ENCODE measurements around the gene CPA2. TPM values are rescaled to one million over a fixed set of nuclear protein-coding genes. Genes with fewer than 3 reads are reported as not detected.
"Not testable (repeated sequence)": the region's sequence is repeated elsewhere in the genome, so short reads cannot be mapped to it uniquely, and the experiment has no call there.

Gene CPA2
- not detected for polyA plus RNA-seq (2012; ENCODE audit: insufficient read depth, insufficient read length)

DNA sequence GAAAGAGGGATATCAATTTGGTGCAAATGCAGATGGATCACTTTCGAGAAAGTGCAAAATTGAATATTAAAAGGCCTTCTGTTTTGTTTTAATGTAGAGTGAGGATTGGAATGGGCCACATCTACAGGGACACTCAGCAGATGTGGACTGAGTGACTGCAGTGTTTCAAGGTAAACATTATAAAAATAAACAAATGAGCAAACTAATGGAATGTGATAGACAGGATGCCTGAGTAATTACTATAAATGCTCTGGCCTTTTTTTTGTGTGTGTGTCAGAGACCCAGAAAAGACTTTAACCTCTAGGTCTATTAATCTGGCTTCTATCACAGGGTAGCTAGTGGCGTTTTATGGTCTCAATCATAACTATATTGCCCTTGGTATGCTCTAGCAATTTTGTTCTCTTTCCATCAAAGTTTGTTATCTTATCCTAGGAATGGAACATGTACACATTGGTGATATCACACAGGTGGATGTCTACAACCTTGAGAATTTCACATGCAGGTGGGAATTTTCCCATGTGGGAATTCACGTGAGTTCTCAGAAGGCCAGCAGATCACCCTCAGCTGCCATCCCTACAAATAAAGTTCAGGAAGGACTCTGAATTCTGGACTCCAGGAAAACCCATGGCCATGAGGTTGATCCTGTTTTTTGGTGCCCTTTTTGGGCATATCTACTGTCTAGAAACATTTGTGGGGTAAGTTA lies at the start of gene CPA2:
Gene CPA2 (plus strand): TSS at position 606 of the 703 bp plus-strand sequence. CDS start 19 bp downstream, at position 625.
- no peak for DNase-seq (ENCODE audit: low read depth, low spot score)
- H3K4me3 ChIP-seq (ENCODE audit: low read length): no peak within 1 kb of the TSS

DNA sequence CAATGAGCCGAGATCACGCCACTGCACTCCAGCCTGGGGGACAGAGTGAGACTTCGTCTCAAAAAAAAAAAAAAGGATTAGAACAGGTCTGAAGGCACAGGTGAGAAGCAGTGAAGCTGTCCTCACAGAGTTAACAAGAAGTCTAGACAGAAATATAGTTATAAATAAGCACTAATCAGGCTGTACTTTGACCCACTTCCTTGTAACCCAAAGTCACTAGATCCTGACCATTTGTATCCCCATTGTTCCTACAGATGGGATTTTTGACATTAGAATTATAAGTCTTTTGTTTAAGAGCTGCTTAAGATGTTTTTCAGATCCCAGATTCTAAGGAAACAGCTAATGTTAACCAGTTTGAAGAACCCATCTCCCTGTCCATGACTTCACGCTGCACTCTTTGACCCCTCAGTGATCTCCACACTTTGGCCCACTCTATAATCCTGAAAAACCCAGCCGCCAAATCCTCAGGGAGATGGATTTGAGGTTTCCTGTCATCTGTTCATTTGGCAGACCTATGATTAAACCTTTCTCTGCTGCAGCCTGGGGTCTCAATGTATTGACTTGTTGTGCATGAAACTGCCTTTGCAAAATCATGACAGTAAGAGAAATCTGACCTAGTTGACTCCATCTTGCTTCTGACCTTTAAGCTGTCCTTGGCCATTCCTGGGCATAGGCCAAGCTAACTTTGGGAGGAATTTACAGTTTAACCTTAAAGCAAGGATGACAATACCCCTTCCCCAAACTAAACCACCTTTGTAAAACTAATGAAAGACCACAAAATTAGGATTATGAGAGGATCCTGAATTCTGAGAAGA lies 47.6 kb upstream of the CPA2 start:
- H3K4me3 ChIP-seq (ENCODE audit: low read length): no peak overlapping the region
- no peak for DNase-seq (ENCODE audit: low read depth, low spot score)

DNA sequence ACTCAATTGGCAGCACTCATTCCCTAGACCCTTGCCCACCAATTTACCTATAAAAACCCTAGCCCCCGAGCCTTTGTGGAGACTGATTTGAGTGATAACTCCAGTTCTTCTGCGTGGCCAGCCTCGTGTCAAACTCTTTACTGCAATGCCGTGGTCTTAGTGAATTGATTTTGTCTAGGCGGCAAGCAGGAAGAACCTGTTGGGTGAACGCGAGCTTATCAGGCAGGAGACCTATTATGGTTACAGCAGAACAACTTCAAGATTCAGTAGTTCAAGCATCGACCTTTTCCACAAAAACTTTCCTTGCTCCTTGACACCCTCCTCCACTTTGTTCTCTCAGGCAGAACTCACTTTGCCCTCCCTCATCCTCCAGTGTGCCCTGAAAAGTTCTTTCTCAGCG lies 46.8 kb upstream of the CPA2 start:
- DNase-seq (ENCODE audit: low read depth, low spot score): no peak

GRCh38 chr7:130221746-130222145 lies 44.9 kb upstream of the CPA2 start:
- no peak for DNase-seq (ENCODE audit: low read depth, low spot score)

More for the DNA sequence above, 46.8 kb upstream of the CPA2 start:
- no peak overlapping the region for H3K4me3 ChIP-seq (ENCODE audit: low read length)

GRCh38 chr7:130223646-130224045 lies 43.0 kb upstream of the CPA2 start:
- DNase-seq (ENCODE audit: low read depth, low spot score): no peak
- H3K4me3 ChIP-seq (ENCODE audit: low read length): no peak overlapping the region

More at GRCh38 chr7:130221746-130222145, 44.9 kb upstream of the CPA2 start:
- H3K4me3 ChIP-seq (ENCODE audit: low read length): no peak overlapping the region

- H3K4me3 ChIP-seq (ENCODE audit: low read length): no peak overlapping the region
- no peak for DNase-seq (ENCODE audit: low read depth, low spot score)
Observed at GRCh38 chr7:130224210-130224609, 42.5 kb upstream of the CPA2 start.

GRCh38 chr7:130224923-130225322 lies 41.7 kb upstream of the CPA2 start:
- not testable (repeated sequence) for DNase-seq (ENCODE audit: low read depth, low spot score); H3K4me3 ChIP-seq (ENCODE audit: low read length)

DNA sequence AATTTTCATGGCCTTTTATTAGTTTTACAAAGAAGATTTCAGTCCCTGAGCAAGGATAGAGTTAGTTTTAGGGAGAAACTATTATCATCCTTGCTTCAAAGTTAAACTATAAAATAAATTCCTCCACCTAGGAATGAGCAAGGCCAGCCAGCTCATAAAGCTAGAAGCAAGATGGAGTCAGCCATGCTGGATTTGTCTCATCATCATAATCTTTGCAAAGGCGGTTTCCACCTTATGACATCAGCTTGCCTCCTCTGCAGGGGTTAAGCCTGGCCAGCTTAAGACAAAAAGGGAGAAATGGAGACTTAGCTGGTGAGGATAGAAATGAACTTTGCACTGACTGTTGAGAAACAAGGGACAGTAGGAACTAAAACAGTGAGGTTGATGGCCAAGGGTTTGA lies 40.3 kb upstream of the CPA2 start:
- H3K4me3 ChIP-seq (ENCODE audit: low read length): no peak overlapping the region
- no peak for DNase-seq (ENCODE audit: low read depth, low spot score)

GRCh38 chr7:130227883-130228575 lies 38.6 kb upstream of the CPA2 start:
- DNase-seq (ENCODE audit: low read depth, low spot score): no peak
- H3K4me3 ChIP-seq (ENCODE audit: low read length): no peak overlapping the region

DNA sequence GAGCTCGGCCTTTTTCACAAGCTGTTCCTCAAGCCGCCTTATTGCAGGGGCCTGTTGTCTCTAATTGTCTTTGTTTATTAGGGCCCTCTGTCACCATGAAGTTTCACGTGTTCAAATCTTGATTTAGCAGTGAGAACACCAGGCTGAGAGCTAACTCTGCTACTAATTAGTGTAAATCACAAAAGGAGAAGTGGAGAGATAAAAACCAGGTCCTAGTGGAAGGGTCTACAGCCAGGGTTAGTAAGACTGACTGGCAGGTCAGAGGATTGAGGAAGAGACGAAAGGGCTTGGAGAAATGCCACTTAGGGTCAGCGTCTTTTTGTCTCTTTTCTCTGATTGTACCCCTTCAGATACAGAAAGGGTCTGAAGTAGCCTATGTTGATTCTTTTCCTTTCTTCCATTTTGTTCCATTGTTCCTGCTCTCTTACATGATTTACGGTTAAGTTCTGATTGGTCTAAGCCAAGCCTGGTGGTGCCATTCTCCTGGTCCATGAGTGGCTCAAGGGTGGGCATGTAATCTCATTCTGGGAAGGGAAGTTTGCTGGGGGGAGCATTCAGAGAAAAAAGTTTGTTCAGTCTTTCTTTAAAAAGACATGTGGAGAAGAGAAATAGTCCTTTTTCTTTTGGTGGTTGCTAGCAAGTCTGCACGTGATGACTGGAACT lies 37.7 kb upstream of the CPA2 start:
- DNase-seq (ENCODE audit: low read depth, low spot score): no peak
- no peak overlapping the region for H3K4me3 ChIP-seq (ENCODE audit: low read length)

GRCh38 chr7:130229981-130230380 lies 36.7 kb upstream of the CPA2 start:
- not testable (repeated sequence) for H3K4me3 ChIP-seq (ENCODE audit: low read length); DNase-seq (ENCODE audit: low read depth, low spot score)

- no peak for DNase-seq (ENCODE audit: low read depth, low spot score)
- no peak overlapping the region for H3K4me3 ChIP-seq (ENCODE audit: low read length)
Observed at GRCh38 chr7:130231792-130232191, 34.9 kb upstream of the CPA2 start.

- H3K4me3 ChIP-seq (ENCODE audit: low read length): no peak overlapping the region
- no peak for DNase-seq (ENCODE audit: low read depth, low spot score)
Observed at GRCh38 chr7:130232209-130232608, 34.5 kb upstream of the CPA2 start.

- no peak overlapping the region for H3K4me3 ChIP-seq (ENCODE audit: low read length)
- DNase-seq (ENCODE audit: low read depth, low spot score): no peak
Observed at GRCh38 chr7:130234078-130234477, 32.6 kb upstream of the CPA2 start.

- not testable (repeated sequence) for H3K4me3 ChIP-seq (ENCODE audit: low read length)
Observed at GRCh38 chr7:130236361-130236760, 30.3 kb upstream of the CPA2 start.

DNA sequence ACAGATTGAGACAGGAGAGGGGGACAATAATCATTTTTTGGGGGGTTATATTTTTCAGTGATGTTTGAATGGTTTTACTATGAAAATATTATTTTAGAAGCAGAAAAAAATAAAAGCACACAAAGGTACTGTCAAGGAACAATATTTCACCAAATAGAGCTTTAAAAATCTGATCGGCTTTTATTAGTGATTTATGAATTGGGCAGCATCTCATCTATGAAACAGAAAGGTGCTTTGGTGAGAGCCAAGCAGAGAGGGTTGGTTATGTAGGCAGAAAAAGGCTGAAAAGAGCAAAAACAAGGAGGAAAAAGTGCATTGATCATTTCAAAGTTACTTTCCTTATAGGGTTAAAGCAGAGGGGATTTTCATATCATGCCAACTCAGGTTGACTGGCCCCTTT lies 26.4 kb upstream of the CPA2 start:
- no peak for DNase-seq (ENCODE audit: low read depth, low spot score)
- H3K4me3 ChIP-seq (ENCODE audit: low read length): no peak overlapping the region

More at GRCh38 chr7:130236361-130236760, 30.3 kb upstream of the CPA2 start:
- DNase-seq (ENCODE audit: low read depth, low spot score): not testable (repeated sequence)

- no peak overlapping the region for H3K4me3 ChIP-seq (ENCODE audit: low read length)
- no peak for DNase-seq (ENCODE audit: low read depth, low spot score)
Observed at GRCh38 chr7:130242198-130243014, 24.3 kb upstream of the CPA2 start.

DNA sequence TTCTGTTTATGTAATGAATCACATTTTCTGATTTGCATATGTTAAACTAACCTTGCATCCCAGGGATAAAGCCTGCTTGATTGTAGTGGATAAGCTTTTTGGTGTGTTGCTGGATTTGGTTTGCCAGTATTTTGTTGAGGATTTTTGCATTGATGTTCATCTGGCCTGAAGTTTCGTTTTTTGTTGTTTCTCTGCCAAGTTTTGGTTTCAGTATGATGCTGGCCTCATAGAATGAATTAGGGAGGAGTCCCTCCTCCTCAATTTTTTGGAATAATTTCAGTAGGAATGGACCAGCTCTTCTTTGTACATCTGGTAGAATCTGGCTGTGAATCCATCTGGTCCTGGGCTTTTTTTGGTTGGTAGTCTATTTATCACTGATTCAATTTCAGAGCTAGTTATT lies 23.2 kb upstream of the CPA2 start:
- not testable (repeated sequence) for H3K4me3 ChIP-seq (ENCODE audit: low read length); DNase-seq (ENCODE audit: low read depth, low spot score)

Data from Jurkat, Clone E6-1 (cell line).